RWPE1 (cell line): ENCODE measurements around the gene POLR3B.

Experiments
- CTCF ChIA-PET: fragments of 350-600 bp; sonication (Branson Sonifier 250); formaldehyde crosslinking; extraction: SDS; loops from one replicate; lab custom pipeline; 2021; lab: Yijun Ruan, JAX
- POLR2A ChIA-PET: fragments of 400-600 bp; formaldehyde crosslinking; extraction: SDS; loops from one replicate; lab custom pipeline; 2020; ENCODE audit warnings: antibody characterized with exemption; ENCODE audit not compliant: low non-redundant PET; lab: Yijun Ruan, JAX
- DNase-seq: peaks from one replicate; pipeline ENCODE4 v3.0.0; 2012; ENCODE audit warnings: low spot score
- H3K27ac ChIP-seq: fragments of 450-650 bp; 2 replicates; pipeline ENCODE4 v1.5.1; 2017
- CTCF ChIP-seq: fragments of 450-650 bp; conservative IDR thresholded peaks from 2 replicates; pipeline ENCODE4 v1.5.1; 2017; ENCODE audit warnings: low read depth, mild to moderate bottlenecking

Gene POLR3B

GRCh38 chr12:106329231-106329982 lies 28.1 kb upstream of the POLR3B start:
- ChIA-PET POLR2A (no interaction called here), CTCF (interaction anchor here (0.7 kb wide), 1 partner anchor 29 kb away, joined by 3 read pairs; no protein-coding TSS in a partner anchor)

GRCh38 chr12:106331599-106331998 lies 25.9 kb upstream of the POLR3B start:
- H3K27ac ChIP-seq = no peak overlapping the region
- no peak for DNase-seq
- no peak for TF ChIP-seq CTCF
- POLR2A ChIA-PET = no interaction called here
- CTCF ChIA-PET = no interaction called here

More at GRCh38 chr12:106329231-106329982, 28.1 kb upstream of the POLR3B start:
- DNase-seq = no peak
- no peak for TF ChIP-seq CTCF
- H3K27ac ChIP-seq = peak overlapping the region; percentile 29; the same call in 1 of the 2 replicates

GRCh38 chr12:106332536-106332935 lies 25.0 kb upstream of the POLR3B start:
- no peak for TF ChIP-seq CTCF
- H3K27ac ChIP-seq = no peak overlapping the region
- ChIA-PET POLR2A (no interaction called here), CTCF (interaction anchor here (0.5 kb wide), 1 partner anchor 509 kb away, joined by 3 read pairs; no protein-coding TSS in a partner anchor)
- no peak for DNase-seq

- no peak for DNase-seq
- no peak for TF ChIP-seq CTCF
- ChIA-PET POLR2A (no interaction called here), CTCF (no interaction called here)
- no peak overlapping the region for H3K27ac ChIP-seq
These were observed 24.5 kb upstream of the POLR3B start for GRCh38 chr12:106333010-106333409.

- TF ChIP-seq CTCF = no peak
- ChIA-PET POLR2A (no interaction called here), CTCF (interaction anchor here (0.6 kb wide), 1 partner anchor 241 kb away, joined by 6 read pairs; no protein-coding TSS in a partner anchor)
- H3K27ac ChIP-seq = no peak overlapping the region
- DNase-seq = no peak
These were observed 23.8 kb upstream of the POLR3B start for GRCh38 chr12:106333756-106334155.

GRCh38 chr12:106341086-106341877 lies 16.3 kb upstream of the POLR3B start:
- no peak for TF ChIP-seq CTCF
- peak overlapping the region; percentile 45 for H3K27ac ChIP-seq
- CTCF ChIA-PET = interaction anchor here (2.2 kb wide), 1 partner anchor 114 kb away, joined by 5 read pairs; no protein-coding TSS in a partner anchor
- POLR2A ChIA-PET = no interaction called here
- no peak for DNase-seq
